Endothelial cell of umbilical vein (primary cell): ENCODE data around the gene SMIM10L2A.

Experiments
- EZH2 ChIP-seq: IDR thresholded peaks from 2 replicates; pipeline ENCODE4 v1.6.1; 2012; ENCODE audit warnings: borderline replicate concordance, low read depth, mild to moderate bottlenecking, moderate library complexity, low read length, inconsistent platforms; ENCODE audit not compliant: severe bottlenecking
- JUN ChIP-seq: IDR thresholded peaks from 2 replicates; pipeline ENCODE4 v1.6.1; 2011; ENCODE audit warnings: borderline replicate concordance, low read depth; ENCODE audit not compliant: insufficient read length, insufficient read depth
- POLR2A ChIP-seq: IDR thresholded peaks from 2 replicates; pipeline ENCODE4 v1.6.1; 2012; ENCODE audit warnings: low read depth, mild to moderate bottlenecking, control low read depth, low read length
- POLR2AphosphoS5 ChIP-seq: IDR thresholded peaks from 2 replicates; pipeline ENCODE4 v1.6.1; 2012; ENCODE audit warnings: low read depth, mild to moderate bottlenecking, control low read depth, low read length, moderate library complexity; ENCODE audit not compliant: insufficient read depth
- TF ChIP-seq, protein P1 (sequence below), 2 donors: IDR thresholded peaks; 1 replicate in 1 of 2; 2 replicates in 1 of 2; pipeline ENCODE4 v1.5.1; 2011; ENCODE audit warnings: low read length in 2 of 2, mild to moderate bottlenecking in 2 of 2, moderate library complexity in 2 of 2, control low read depth in 1 of 2, inconsistent platforms in 1 of 2, low read depth in 1 of 2; ENCODE audit not compliant: insufficient read depth in 1 of 2; ENCODE audit errors: extremely low read depth in 1 of 2

GRCh38 chrX:135410861-135411627 lies 10.7 kb upstream of the SMIM10L2A start:
- TF ChIP-seq, protein P1, sequence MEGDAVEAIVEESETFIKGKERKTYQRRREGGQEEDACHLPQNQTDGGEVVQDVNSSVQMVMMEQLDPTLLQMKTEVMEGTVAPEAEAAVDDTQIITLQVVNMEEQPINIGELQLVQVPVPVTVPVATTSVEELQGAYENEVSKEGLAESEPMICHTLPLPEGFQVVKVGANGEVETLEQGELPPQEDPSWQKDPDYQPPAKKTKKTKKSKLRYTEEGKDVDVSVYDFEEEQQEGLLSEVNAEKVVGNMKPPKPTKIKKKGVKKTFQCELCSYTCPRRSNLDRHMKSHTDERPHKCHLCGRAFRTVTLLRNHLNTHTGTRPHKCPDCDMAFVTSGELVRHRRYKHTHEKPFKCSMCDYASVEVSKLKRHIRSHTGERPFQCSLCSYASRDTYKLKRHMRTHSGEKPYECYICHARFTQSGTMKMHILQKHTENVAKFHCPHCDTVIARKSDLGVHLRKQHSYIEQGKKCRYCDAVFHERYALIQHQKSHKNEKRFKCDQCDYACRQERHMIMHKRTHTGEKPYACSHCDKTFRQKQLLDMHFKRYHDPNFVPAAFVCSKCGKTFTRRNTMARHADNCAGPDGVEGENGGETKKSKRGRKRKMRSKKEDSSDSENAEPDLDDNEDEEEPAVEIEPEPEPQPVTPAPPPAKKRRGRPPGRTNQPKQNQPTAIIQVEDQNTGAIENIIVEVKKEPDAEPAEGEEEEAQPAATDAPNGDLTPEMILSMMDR (IDR thresholded peaks at IDR 0.05; ENCODE audit: extremely low read depth in 1 of 2, insufficient read depth in 1 of 2, low read depth in 1 of 2, low read length in 2 of 2) = no peak
- no peak for TF ChIP-seq POLR2A
- TF ChIP-seq POLR2AphosphoS5 = no peak
- TF ChIP-seq JUN = no peak
- TF ChIP-seq EZH2 = no peak
